Adrenal gland (tissue), 12 donors: ENCODE measurements around the gene JKAMP. TPM values are rescaled to one million over a fixed set of nuclear protein-coding genes. Genes with fewer than 3 reads are reported as not detected.
A peak's percentile ranks its signal among the peaks of the same experiment; 100 is the strongest.
"Not testable (repeated sequence)": the region's sequence is repeated elsewhere in the genome, so short reads cannot be mapped to it uniquely, and the experiment has no call there.

Source experiments
- DNase-seq, 7 donors: peaks; one replicate each; pipeline ENCODE4 v3.0.0-alpha.2; 2019 to 2020
- H3K27ac ChIP-seq, 5 donors: fragments of 200-600 bp; sonication (generic) in 4 of 5; 1 replicate in 3 of 5; 2 replicates in 2 of 5; pipeline versions ENCODE4 v1.5.1 to v1.8.0; 2016 to 2020; ENCODE audit warnings: mild to moderate bottlenecking in 1 of 5
- H3K27me3 ChIP-seq: fragments of 200-600 bp; 2 replicates; pipeline ENCODE4 v1.8.0; 2021
- H3K36me3 ChIP-seq, 2 donors: fragments of 200-600 bp; replicated peaks in 1 of 2; 1 replicate in 1 of 2; 2 replicates in 1 of 2; pipeline versions ENCODE4 v1.5.1 to v1.8.0; 2018 to 2022
- H3K4me1 ChIP-seq, 2 donors: fragments of 200-600 bp; replicated peaks in 1 of 2; 1 replicate in 1 of 2; 2 replicates in 1 of 2; pipeline versions ENCODE4 v1.5.1 to v1.8.0; 2018 to 2021
- H3K4me3 ChIP-seq, 4 donors: fragments of 200-600 bp; sonication (generic) in 3 of 4; one replicate each; pipeline ENCODE4 v1.5.1; 2016 to 2018
- H3K9me3 ChIP-seq, 3 donors: fragments of 200-600 bp; sonication (generic) in 1 of 3; replicated peaks in 1 of 3; 1 replicate in 2 of 3; 2 replicates in 1 of 3; pipeline versions ENCODE4 v1.5.1 to v1.8.0; 2016 to 2021
- CTCF ChIP-seq, 6 experiments: fragments of 450-650 bp in 4 of 6; fragments of 200-600 bp in 2 of 6; sonication (generic) in 1 of 6; IDR thresholded peaks; 1 replicate in 5 of 6; 2 replicates in 1 of 6; pipeline versions ENCODE4 v1.5.1 to v1.8.0; 2016 to 2021; ENCODE audit warnings: antibody characterized with exemption in 6 of 6, mild to moderate bottlenecking in 2 of 6, moderate library complexity in 1 of 6
- POLR2A ChIP-seq, 2 donors: fragments of 450-650 bp; IDR thresholded peaks; one replicate each; pipeline ENCODE4 v1.6.1; 2017; ENCODE audit warnings: antibody characterized with exemption in 2 of 2, mild to moderate bottlenecking in 2 of 2, moderate library complexity in 1 of 2
- WGBS, 4 donors: extraction: QIAGEN DNeasy Blood & Tissue Kit in 2 of 4; methylation state at CpG; one replicate each; pipeline versions ENCODE4 v1.1.5 to v1.1.7; 2013 to 2017; 5-methylcytosine and 5-hydroxymethylcytosine counted together
- intact Hi-C, 2 donors: fragments of 100-400 bp; cut with DNase I; formaldehyde crosslinking; loops; one replicate each; pipeline versions ENCODE4 v1.14.1 to v1.15.0; 2022 to 2023
- polyA plus RNA-seq, 3 donors: library from polyadenylated mRNA; stranded (reverse); fragments of 200-250 nt in 2 of 3; fragments of 350-450 nt in 1 of 3; fragmentation: Illumina TruSeq in 1 of 3; extraction: RNeasy Lipid Tissue Mini Kit (QIAGEN cat#74804) in 1 of 3; gene quantifications; one replicate each; pipeline ENCODE4 v1.2.3, GENCODE V29; 2013 to 2014
- total RNA-seq, 9 donors: library from RNA; depleted of rRNA in 4 of 9; stranded (reverse); fragments of >200 nt in 4 of 9; fragments of 120-200 nt in 1 of 9; fragmentation: NEBNext Ultra II Directional in 1 of 9; extraction: Animal tissue kit (Norgen Biotek cat#: 25700) in 1 of 9; gene quantifications; one replicate each; pipeline versions ENCODE4 v1.1.0 to v1.2.4, GENCODE V29; 2013 to 2023
- donor health status: healthy with polysubstance abuse.
- donor health status: Bipolar disorder and iron deficiency.
- donor health status: DM: yes; HTN: yes; CAD: no.
- donor health status: DM: no; HTN: no; CAD: no.
- donor health status: DM: no; HTN: no; CAD: no.
- donor health status: DM: yes; HTN: yes; CAD: no.

Gene JKAMP
- total and polyA plus RNA-seq, 12 donors = 17.7 to 116 (median 53.9) TPM

- no peaks in the 10 kb centered on the region for H3K27me3 ChIP-seq
- TF ChIP-seq CTCF (IDR thresholded peaks at IDR 0.05) = no peak
- TF ChIP-seq POLR2A (IDR thresholded peaks at IDR 0.05) = no peak
- no peaks in the 10 kb centered on the region for H3K9me3 ChIP-seq
- whole genome bisulfite sequencing, 4 donors = 76 to 96% (median 94%) methylated on average over 1 of the region's 1 CpG
- no peak overlapping the region for H3K4me3 ChIP-seq
- H3K4me1 ChIP-seq = no peaks in the 10 kb centered on the region
- intact Hi-C loops = no loop called here
- H3K36me3 ChIP-seq = no peaks in the 10 kb centered on the region
- no peak overlapping the region for H3K27ac ChIP-seq
- DNase-seq = no peak
Measured at GRCh38 chr14:59438195-59438647, 46.1 kb upstream of the JKAMP start.

GRCh38 chr14:59439256-59439965 lies 44.9 kb upstream of the JKAMP start:
- H3K27ac ChIP-seq = peak overlapping the region in 1 of 5 donors; percentile 40
- intact Hi-C loops = no loop called here
- WGBS, 4 donors = 58 to 65% (median 60%) methylated on average over 5 of the region's 5 CpGs
- H3K4me3 ChIP-seq = no peak overlapping the region
- no peaks in the 10 kb centered on the region for H3K4me1 ChIP-seq
- no peaks in the 10 kb centered on the region for H3K36me3 ChIP-seq
- no peaks in the 10 kb centered on the region for H3K9me3 ChIP-seq
- TF ChIP-seq POLR2A (IDR thresholded peaks at IDR 0.05) (no peak), CTCF (IDR thresholded peaks at IDR 0.05) (no peak)
- H3K27me3 ChIP-seq = no peaks in the 10 kb centered on the region
- no peak for DNase-seq

- H3K4me1 ChIP-seq, H3K27ac ChIP-seq, H3K4me3 ChIP-seq, intact Hi-C loops, DNase-seq, H3K9me3 ChIP-seq, H3K27me3 ChIP-seq, H3K36me3 ChIP-seq: not testable (repeated sequence)
- WGBS, 4 donors = 80 to 96% (median 93%) methylated on average over 2 of the region's 2 CpGs
Measured at GRCh38 chr14:59448673-59449072, 35.6 kb upstream of the JKAMP start.

- Histone ChIP-seq H3K4me3 (no peak overlapping the region), H3K27ac (no peak overlapping the region), H3K9me3 (no peaks in the 10 kb centered on the region), H3K27me3 (no peaks in the 10 kb centered on the region), H3K4me1 (peaks cover 0 to 5% of the 10 kb centered on the region in 2 donors), H3K36me3 (no peaks in the 10 kb centered on the region)
- WGBS, 4 donors = 95 to 99% (median 96%) methylated on average over 3 of the region's 3 CpGs
- intact Hi-C loops = no loop called here
- no peak for TF ChIP-seq CTCF (IDR thresholded peaks at IDR 0.05)
- no peak for TF ChIP-seq POLR2A (IDR thresholded peaks at IDR 0.05)
- DNase-seq = no peak
Measured at GRCh38 chr14:59450716-59451115, 33.6 kb upstream of the JKAMP start.

- H3K27me3 ChIP-seq = no peaks in the 10 kb centered on the region
- no peak overlapping the region for H3K27ac ChIP-seq
- H3K9me3 ChIP-seq = no peaks in the 10 kb centered on the region
- 95 to 100% (median 99%) methylated on average over 1 of the region's 1 CpG for WGBS, 4 donors
- intact Hi-C loops = no loop called here
- no peak for DNase-seq
- no peak overlapping the region for H3K4me3 ChIP-seq
- TF ChIP-seq POLR2A (IDR thresholded peaks at IDR 0.05) (no peak), CTCF (IDR thresholded peaks at IDR 0.05) (no peak)
- H3K36me3 ChIP-seq = no peaks in the 10 kb centered on the region
- H3K4me1 ChIP-seq = peaks cover 0 to 5% of the 10 kb centered on the region in 2 donors
Measured at GRCh38 chr14:59451849-59452248, 32.5 kb upstream of the JKAMP start.
